GM19099 (cell line): ENCODE data around the gene ADGRD1.

Experiments
- POLR2A ChIP-seq: IDR thresholded peaks from 3 replicates; pipeline ENCODE4 v1.6.1; 2011; ENCODE audit warnings: low read depth; ENCODE audit not compliant: insufficient read length; ENCODE audit errors: extremely low read depth

ADGRD1 gene

DNA sequence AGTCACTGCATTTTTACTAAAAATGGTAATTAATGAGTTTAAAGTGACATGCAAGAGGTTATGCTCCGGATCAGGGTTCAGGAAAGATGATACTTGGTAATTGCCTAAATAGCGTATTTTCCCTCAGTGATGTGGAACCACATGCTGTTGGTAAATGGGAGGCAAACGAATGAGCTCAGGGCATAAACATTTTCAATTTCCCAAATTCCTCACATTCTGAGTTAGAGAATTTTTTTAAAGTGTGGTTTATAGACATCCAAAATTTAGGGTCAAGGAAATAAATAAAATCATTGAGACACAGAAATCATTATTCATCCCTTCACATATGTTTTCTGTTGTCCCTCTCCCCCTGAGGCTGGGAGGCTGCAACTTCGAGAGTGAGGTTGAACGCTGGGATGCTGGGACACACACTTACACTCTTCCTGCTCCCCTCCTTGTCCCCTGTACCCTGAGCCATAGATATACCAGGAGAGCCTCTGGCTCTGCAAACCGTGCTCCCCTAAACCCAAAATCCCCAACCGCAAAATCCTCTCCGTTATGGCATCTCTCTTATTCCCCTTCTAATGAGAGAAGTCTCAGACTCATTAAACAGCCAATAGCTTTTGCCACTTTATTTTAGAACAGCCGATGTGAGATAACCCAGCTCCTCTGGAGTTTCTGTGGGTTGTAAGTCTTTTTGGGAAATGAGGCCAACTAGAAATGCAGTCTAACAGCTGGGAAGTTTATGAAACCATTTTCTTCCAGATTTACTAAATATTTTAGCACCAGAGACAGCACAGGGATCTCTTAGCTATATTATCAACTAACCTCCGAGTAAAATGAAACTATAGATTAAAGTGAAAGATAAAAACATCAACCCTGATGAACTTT is 21.4 kb upstream of the ADGRD1 start:
- no peak for TF ChIP-seq POLR2A

GRCh38 chr12:130933269-130933995 is 20.3 kb upstream of the ADGRD1 start:
- TF ChIP-seq POLR2A: no peak

GRCh38 chr12:130934753-130935152 is 19.0 kb upstream of the ADGRD1 start:
- TF ChIP-seq POLR2A: no peak

DNA sequence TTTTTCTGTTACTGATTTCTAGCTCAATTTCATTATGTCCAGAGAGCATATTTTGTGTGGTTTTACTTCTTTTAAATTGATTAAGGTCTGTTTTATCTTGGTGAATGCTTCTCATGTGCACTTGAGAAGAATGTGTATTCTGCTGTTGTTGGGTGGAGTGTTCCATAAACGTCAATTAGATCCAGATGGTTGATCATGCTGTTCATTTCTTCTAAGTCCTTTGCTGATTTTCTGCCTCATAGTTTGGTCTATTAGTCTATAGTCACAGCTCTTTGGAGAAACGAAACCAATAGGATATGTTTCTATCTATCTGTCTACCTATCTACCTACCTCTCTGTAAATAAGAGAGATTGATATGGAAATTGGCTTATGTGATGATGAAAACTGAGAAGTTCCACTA is 17.1 kb upstream of the ADGRD1 start:
- no peak for TF ChIP-seq POLR2A

DNA sequence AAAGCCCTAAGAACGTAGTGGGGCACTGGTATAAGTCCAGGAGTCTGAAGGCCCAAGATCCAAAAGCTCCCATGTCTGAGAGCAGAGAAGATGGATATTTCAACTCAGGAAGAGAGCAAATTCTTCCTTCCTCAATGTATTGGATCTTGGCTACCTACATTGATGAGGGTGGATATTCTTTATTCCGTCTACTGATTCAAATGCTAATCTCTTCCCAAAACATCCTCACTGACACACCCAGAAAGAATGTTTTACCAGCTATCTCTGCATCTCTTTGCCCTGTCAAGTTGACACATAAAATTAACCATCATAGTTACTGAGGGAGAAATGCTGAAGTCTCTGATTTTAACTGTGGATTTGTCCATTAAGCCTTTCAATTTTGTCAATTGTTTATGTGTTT is 16.6 kb upstream of the ADGRD1 start:
- TF ChIP-seq POLR2A: no peak

GRCh38 chr12:130938186-130938585 is 15.5 kb upstream of the ADGRD1 start:
- TF ChIP-seq POLR2A: no peak

DNA sequence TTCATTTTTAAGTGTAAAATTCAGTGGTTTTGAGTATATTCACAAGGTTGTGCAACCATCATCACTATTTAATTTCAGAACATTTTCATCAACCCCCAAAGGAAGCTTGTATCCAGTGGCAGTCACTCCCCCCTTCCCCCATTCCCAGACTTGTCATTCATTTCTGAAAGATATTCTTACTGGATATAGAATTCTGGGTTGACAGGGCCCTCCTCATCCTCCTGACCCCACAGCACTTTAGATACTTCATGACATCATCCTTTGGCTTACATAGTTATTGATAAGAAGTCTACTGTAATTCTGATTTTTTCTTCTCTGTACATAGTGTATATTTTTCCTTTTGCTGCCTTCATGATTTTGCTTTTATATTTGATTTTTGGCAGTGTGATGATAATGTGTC is 8.8 kb upstream of the ADGRD1 start:
- TF ChIP-seq POLR2A: no peak

DNA sequence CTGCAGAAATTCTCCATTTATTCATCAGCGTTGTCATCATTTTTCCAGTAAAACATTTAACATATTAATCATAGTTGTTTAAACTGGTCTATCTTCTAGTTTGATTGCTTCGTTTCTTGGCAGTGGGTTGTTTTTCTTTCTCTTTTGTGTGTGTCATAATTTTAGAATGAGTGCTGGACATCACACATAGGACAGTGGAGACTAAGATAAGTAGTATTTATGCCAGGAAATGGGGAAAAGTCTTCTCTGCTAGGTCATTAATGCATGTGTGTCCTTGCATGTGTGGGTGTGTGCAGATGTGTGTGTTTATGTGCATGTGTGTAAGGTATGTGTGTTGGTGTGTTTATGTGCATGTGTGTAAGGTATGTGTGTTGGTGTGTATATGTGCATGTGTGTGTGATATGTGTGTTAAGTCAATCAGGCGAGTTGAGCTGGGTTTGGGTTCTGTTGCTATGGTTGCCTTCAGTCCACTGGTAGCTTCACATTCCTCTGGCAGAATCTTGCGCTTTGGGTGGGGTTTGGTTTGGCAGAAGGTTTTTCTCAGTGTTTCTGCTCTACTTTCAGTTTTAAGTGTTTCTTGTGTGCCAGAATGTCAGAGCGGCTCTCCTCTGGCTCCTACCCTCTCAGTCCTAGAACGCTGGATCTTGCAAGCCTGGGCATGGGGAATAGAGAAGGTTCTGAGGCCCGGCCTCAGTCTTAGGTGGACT is 7.8 kb upstream of the ADGRD1 start:
- TF ChIP-seq POLR2A: no peak

DNA sequence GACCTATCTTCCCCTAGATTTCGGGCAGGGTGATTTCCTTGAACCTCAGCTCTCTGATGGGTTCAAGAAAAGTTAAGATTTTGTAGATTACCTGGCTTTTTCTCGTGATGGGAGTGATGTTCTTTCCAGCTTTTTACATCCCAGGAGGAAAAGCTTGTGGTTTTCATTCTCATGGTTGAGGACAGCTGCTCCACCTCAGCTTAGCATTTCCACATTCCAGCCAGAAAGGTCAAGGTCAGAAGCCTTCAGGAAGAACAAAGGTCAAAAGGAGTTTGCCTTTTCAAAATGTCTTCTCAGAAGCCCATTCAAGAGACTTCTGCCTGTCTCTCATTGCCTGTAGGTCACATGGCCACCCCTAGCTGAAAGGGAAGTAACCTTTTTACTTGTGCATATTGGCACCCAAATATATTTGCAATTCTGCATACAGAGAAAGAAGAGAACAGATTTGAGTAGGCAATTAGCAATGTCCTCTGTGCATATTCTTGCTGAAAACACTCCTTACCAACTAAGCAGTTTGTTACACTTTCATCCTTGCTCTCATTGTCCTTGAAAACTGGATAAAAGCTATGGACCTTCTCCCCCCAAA is 6.6 kb upstream of the ADGRD1 start:
- TF ChIP-seq POLR2A: no peak

GRCh38 chr12:130948136-130948535 is 5.6 kb upstream of the ADGRD1 start:
- TF ChIP-seq POLR2A: no peak

- no peak for TF ChIP-seq POLR2A
Observed at GRCh38 chr12:130948751-130949150, 5.0 kb upstream of the ADGRD1 start.

DNA sequence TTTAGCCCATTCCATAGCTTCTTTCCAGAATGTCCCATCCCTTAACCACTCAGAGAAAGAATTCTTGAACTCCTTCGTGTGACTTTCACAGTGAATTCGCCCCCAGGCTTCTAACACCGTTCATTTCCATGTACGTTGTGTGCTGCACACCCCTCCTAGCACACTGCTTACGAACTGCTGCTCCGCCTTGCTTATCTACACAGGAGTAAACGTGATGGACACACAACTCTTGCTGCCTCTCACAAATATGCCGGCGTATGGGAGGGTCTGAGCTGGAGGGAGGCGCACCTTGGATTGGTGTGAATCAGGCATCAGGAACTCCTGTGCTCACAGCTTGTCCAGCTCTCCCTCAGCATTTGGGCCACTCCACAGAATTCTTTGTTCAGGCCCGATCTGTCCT is 3.9 kb upstream of the ADGRD1 start:
- no peak for TF ChIP-seq POLR2A

DNA sequence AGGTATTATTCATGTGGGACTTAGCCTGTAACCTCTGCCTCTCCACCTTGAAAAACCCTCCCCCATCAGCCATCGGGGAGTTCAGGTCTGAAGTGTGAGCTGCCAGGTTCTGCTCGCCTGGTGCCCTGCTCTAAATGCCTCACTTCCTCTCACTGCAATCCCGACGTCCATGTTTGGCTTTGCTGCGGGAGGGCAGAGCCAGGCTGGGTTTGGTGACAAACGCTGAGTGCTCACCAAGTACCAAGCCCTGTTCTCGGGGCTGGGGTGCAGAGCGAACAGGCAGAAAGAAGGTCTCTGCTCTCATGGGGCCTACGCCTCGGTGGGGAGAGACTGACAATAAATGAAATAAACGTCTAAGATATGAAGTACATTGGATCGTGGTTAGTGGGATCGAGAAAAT is 2.1 kb upstream of the ADGRD1 start:
- no peak for TF ChIP-seq POLR2A

DNA sequence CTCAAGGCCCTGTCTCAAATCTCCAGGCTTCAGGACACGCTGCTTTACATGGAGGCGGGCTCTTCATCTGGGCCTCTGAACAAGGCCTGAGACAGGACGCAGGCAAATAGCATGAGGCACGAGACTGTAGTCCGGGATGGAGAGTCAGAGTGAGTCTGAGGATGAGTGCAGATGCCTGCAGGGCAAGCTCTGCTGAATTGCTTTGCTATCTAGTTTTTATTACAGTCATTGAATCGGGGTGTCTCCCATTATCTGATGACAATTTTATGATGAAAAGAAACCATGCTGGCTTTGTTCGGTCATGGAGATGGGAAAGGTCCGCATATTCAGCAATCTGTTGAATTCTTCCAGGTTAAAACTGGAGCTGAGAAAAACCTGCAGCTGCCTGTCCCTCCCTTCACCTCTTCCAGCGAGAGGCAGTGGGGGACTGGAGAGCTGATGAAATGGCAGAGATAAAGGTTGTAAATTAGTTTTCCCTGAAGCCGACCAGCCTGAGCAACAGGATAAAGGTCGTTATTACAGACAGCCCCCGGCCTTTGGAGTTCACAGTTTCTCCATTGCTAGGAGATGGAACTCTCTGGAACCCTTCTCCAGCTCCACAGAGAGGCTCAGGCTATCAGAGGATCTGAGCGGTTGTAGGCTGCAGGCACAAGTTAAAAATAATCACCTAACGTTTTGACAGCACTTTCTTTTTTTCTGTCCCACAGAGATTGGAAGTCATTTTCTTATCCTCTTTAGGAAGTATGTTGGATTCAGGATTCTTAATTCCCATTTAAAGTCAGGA is 1.3 kb upstream of the ADGRD1 start:
- no peak for TF ChIP-seq POLR2A

- no peak for TF ChIP-seq POLR2A
Observed at GRCh38 chr12:130954544-130954831, 781 bp downstream of the ADGRD1 start.

- TF ChIP-seq POLR2A: no peak
Observed at GRCh38 chr12:130955238-130955816, 1.6 kb downstream of the ADGRD1 start.
